PFSK-1 (cell line): ENCODE measurements around the gene DNM1. TPM values are rescaled to one million over a fixed set of nuclear protein-coding genes. Genes with fewer than 3 reads are reported as not detected.

Experiments
- FOXP2 ChIP-seq: optimal IDR thresholded peaks from 2 replicates; pipeline ENCODE3; 2011; ENCODE audit warnings: borderline replicate concordance, control low read depth, inconsistent platforms; ENCODE audit not compliant: insufficient read depth; ENCODE audit errors: extremely low read length, extremely low read depth
- POLR2AphosphoS5 ChIP-seq: IDR thresholded peaks from 2 replicates; pipeline ENCODE4 v1.6.1; 2012; ENCODE audit warnings: low read depth, mild to moderate bottlenecking, control low read depth, low read length, moderate library complexity
- REST ChIP-seq, 2 experiments: IDR thresholded peaks; 2 replicates each; pipeline versions ENCODE4 v1.6.1 to v1.8.0; 2011 to 2012; ENCODE audit warnings: low read depth in 2 of 2, low read length in 2 of 2, control low read depth in 1 of 2, inconsistent platforms in 1 of 2, mild to moderate bottlenecking in 1 of 2, moderate library complexity in 1 of 2; ENCODE audit not compliant: insufficient read depth in 1 of 2
- SIN3A ChIP-seq: IDR thresholded peaks from 2 replicates; pipeline ENCODE4 v1.6.1; 2012; ENCODE audit warnings: mild to moderate bottlenecking, low read length, moderate library complexity, borderline replicate concordance; ENCODE audit not compliant: insufficient read depth
- TAF1 ChIP-seq: IDR thresholded peaks from 2 replicates; pipeline ENCODE4 v1.6.1; 2012; ENCODE audit warnings: low read length, control low read depth, borderline replicate concordance; ENCODE audit not compliant: insufficient read depth
- polyA plus RNA-seq: library from polyadenylated mRNA; unstranded; fragments of >200 nt; gene quantifications from one replicate; pipeline ENCODE4 v1.2.1, GENCODE V29; 2012; ENCODE audit warnings: low read depth, missing spikeins; ENCODE audit not compliant: insufficient read length

Gene DNM1
- polyA plus RNA-seq = 107 TPM

- TF ChIP-seq POLR2AphosphoS5 (no peak), REST (IDR thresholded peaks at IDR 0.05; ENCODE audit: insufficient read depth in 1 of 2, low read depth in 2 of 2, low read length in 2 of 2) (no peak), TAF1 (no peak), SIN3A (no peak), FOXP2 (no peak)
Observed at GRCh38 chr9:128203024-128203706, at the start of gene DNM1. DNM1 (plus strand) TSS chr9:128203379; CDS start chr9:128203471, 92 bp downstream.

GRCh38 chr9:128153947-128154695 lies 49.1 kb upstream of the DNM1 start:
- no peak for TF ChIP-seq FOXP2
- TF ChIP-seq REST (IDR thresholded peaks at IDR 0.05; ENCODE audit: insufficient read depth in 1 of 2, low read depth in 2 of 2, low read length in 2 of 2) = no peak
- TF ChIP-seq POLR2AphosphoS5 = no peak

- no peak for TF ChIP-seq REST (IDR thresholded peaks at IDR 0.05; ENCODE audit: insufficient read depth in 1 of 2, low read depth in 2 of 2, low read length in 2 of 2)
- no peak for TF ChIP-seq FOXP2
- no peak for TF ChIP-seq POLR2AphosphoS5
- TF ChIP-seq TAF1 = no peak
- TF ChIP-seq SIN3A = no peak
Observed at GRCh38 chr9:128155736-128156500, 47.3 kb upstream of the DNM1 start.

GRCh38 chr9:128159522-128159783 lies 43.7 kb upstream of the DNM1 start:
- TF ChIP-seq FOXP2 = no peak
- no peak for TF ChIP-seq POLR2AphosphoS5
- TF ChIP-seq SIN3A = no peak
- TF ChIP-seq TAF1 = no peak
- no peak for TF ChIP-seq REST (IDR thresholded peaks at IDR 0.05; ENCODE audit: insufficient read depth in 1 of 2, low read depth in 2 of 2, low read length in 2 of 2)
